H9 (cell line): ENCODE results near the gene NIFK. TPM values are rescaled to one million over a fixed set of nuclear protein-coding genes. Genes with fewer than 3 reads are reported as not detected.

ENCODE experiments used
- DNase-seq: peaks from one replicate; pipeline ENCODE4 v3.0.0-alpha.2; 2017
- H2AFZ ChIP-seq: one replicate; pipeline ENCODE4 v1.6.1; 2013; ENCODE audit warnings: mild to moderate bottlenecking, low read length, control low read depth, moderate library complexity
- H2AK5ac ChIP-seq: 2 replicates; pipeline ENCODE4 v1.6.1; 2013; ENCODE audit warnings: low read length, control low read depth, mixed read lengths; ENCODE audit not compliant: insufficient read length
- H2BK120ac ChIP-seq: one replicate; pipeline ENCODE4 v1.6.1; 2013; ENCODE audit warnings: low read depth, mild to moderate bottlenecking, low read length, control low read depth, inconsistent platforms; ENCODE audit not compliant: poor library complexity, severe bottlenecking
- H2BK12ac ChIP-seq: 2 replicates; pipeline ENCODE4 v1.6.1; 2013; ENCODE audit warnings: low read length, control low read depth, mixed read lengths, low read depth; ENCODE audit not compliant: insufficient read length
- H2BK15ac ChIP-seq: 2 replicates; pipeline ENCODE4 v1.6.1; 2013; ENCODE audit warnings: low read depth, low read length, control low read depth
- H2BK20ac ChIP-seq: one replicate; pipeline ENCODE4 v1.6.1; 2013; ENCODE audit warnings: low read depth, mild to moderate bottlenecking, low read length, control low read depth, inconsistent platforms; ENCODE audit not compliant: poor library complexity, severe bottlenecking
- H2BK5ac ChIP-seq: 2 replicates; pipeline ENCODE4 v1.6.1; 2013; ENCODE audit warnings: low read length, control low read depth, mixed read lengths; ENCODE audit not compliant: insufficient read length
- H3K14ac ChIP-seq: 2 replicates; pipeline ENCODE4 v1.6.1; 2013; ENCODE audit warnings: low read length, control low read depth; ENCODE audit not compliant: insufficient read depth
- H3K18ac ChIP-seq: 2 replicates; pipeline ENCODE4 v1.6.1; 2013; ENCODE audit warnings: low read depth, mild to moderate bottlenecking, mixed read lengths, low read length, control low read depth; ENCODE audit not compliant: insufficient read length
- H3K23ac ChIP-seq: 2 replicates; pipeline ENCODE4 v1.6.1; 2013; ENCODE audit warnings: low read length, control low read depth, mixed read lengths, low read depth; ENCODE audit not compliant: insufficient read length
- H3K23me2 ChIP-seq: 2 replicates; pipeline ENCODE4 v1.6.1; 2013; ENCODE audit warnings: low read depth, mild to moderate bottlenecking, mixed read lengths, low read length, control low read depth; ENCODE audit not compliant: insufficient read length, poor library complexity, severe bottlenecking
- H3K27ac ChIP-seq: 2 replicates; pipeline ENCODE4 v1.5.1; 2013; ENCODE audit warnings: low read length, control low read depth, mixed read lengths, low read depth; ENCODE audit not compliant: insufficient read length
- H3K27me3 ChIP-seq: 2 replicates; pipeline ENCODE4 v1.6.1; 2013; ENCODE audit warnings: low read length, control low read depth, inconsistent platforms; ENCODE audit not compliant: insufficient read depth
- H3K4ac ChIP-seq: 2 replicates; pipeline ENCODE4 v1.6.1; 2013; ENCODE audit warnings: low read depth, mild to moderate bottlenecking, control low read depth, inconsistent platforms, low read length, moderate library complexity
- H3K4me1 ChIP-seq: 2 replicates; pipeline ENCODE4 v1.6.1; 2013; ENCODE audit warnings: low read length, control low read depth, inconsistent platforms; ENCODE audit not compliant: insufficient read depth
- H3K4me2 ChIP-seq: 2 replicates; pipeline ENCODE4 v1.6.1; 2013; ENCODE audit warnings: low read length, control low read depth, mixed read lengths; ENCODE audit not compliant: insufficient read length, insufficient read depth
- H3K56ac ChIP-seq: 2 replicates; pipeline ENCODE4 v1.6.1; 2013; ENCODE audit warnings: low read depth, mild to moderate bottlenecking, mixed read lengths, low read length, control low read depth; ENCODE audit not compliant: insufficient read length
- H3K79me1 ChIP-seq: 2 replicates; pipeline ENCODE4 v1.6.1; 2013; ENCODE audit warnings: low read depth, mild to moderate bottlenecking, moderate library complexity, low read length, control low read depth, inconsistent platforms; ENCODE audit not compliant: insufficient read depth, poor library complexity, severe bottlenecking
- H3K79me2 ChIP-seq: 2 replicates; pipeline ENCODE4 v1.6.1; 2013; ENCODE audit warnings: low read length, control low read depth, inconsistent platforms; ENCODE audit not compliant: insufficient read depth
- H3K9ac ChIP-seq: 2 replicates; pipeline ENCODE4 v1.6.1; 2013; ENCODE audit warnings: low read length, control low read depth, mixed read lengths; ENCODE audit not compliant: insufficient read length; ENCODE audit errors: extremely low read depth
- H3K9me3 ChIP-seq: one replicate; pipeline ENCODE4 v1.6.1; 2013; ENCODE audit warnings: low read depth, low read length, inconsistent platforms; ENCODE audit not compliant: control insufficient read depth
- H3T11ph ChIP-seq: one replicate; pipeline ENCODE4 v1.6.1; 2013; ENCODE audit warnings: mild to moderate bottlenecking, low read length, control low read depth, inconsistent platforms
- H4K20me1 ChIP-seq: one replicate; pipeline ENCODE4 v1.6.1; 2013; ENCODE audit not compliant: control insufficient read depth, insufficient read length, insufficient read depth
- H4K5ac ChIP-seq: 2 replicates; pipeline ENCODE4 v1.6.1; 2013; ENCODE audit warnings: low read depth, mild to moderate bottlenecking, mixed read lengths, low read length, control low read depth; ENCODE audit not compliant: insufficient read length
- H4K8ac ChIP-seq: replicated peaks from 2 replicates; pipeline ENCODE4 v1.6.1; 2013; ENCODE audit warnings: low read length, control low read depth, mixed read lengths, low read depth; ENCODE audit not compliant: insufficient read length
- H4K91ac ChIP-seq: 2 replicates; pipeline ENCODE4 v1.6.1; 2013; ENCODE audit warnings: low read depth, mild to moderate bottlenecking, moderate library complexity, mixed read lengths, low read length, control low read depth; ENCODE audit not compliant: insufficient read length
- H3K27ac Mint-ChIP-seq, 3 experiments: 2 replicates in 2 of 3; 3 replicates in 1 of 3; pipeline ENCODE4 v1.8.0; 2020 to 2021; ENCODE audit warnings: mixed read lengths in 3 of 3, mild to moderate bottlenecking in 1 of 3, moderate library complexity in 1 of 3
- H3K27me3 Mint-ChIP-seq: 2 replicates; pipeline ENCODE4 v1.8.0; 2021; ENCODE audit warnings: low read depth, mild to moderate bottlenecking, moderate library complexity, mixed read lengths
- H3K36me3 Mint-ChIP-seq, 3 experiments: 2 replicates in 2 of 3; 3 replicates in 1 of 3; pipeline ENCODE4 v1.8.0; 2020 to 2021; ENCODE audit warnings: low read depth in 3 of 3, mixed read lengths in 3 of 3; ENCODE audit not compliant: insufficient read depth in 1 of 3
- H3K4me1 Mint-ChIP-seq, 2 experiments: 2 replicates each; pipeline ENCODE4 v1.8.0; 2020; ENCODE audit warnings: mixed read lengths in 2 of 2
- H3K4me3 Mint-ChIP-seq, 2 experiments: 2 replicates in 1 of 2; 3 replicates in 1 of 2; pipeline ENCODE4 v1.8.0; 2020 to 2021; ENCODE audit warnings: mild to moderate bottlenecking in 2 of 2, mixed read lengths in 2 of 2, moderate library complexity in 1 of 2
- H3K9me3 Mint-ChIP-seq, 2 experiments: 2 replicates in 1 of 2; 3 replicates in 1 of 2; pipeline ENCODE4 v1.8.0; 2020; ENCODE audit warnings: mild to moderate bottlenecking in 2 of 2, mixed read lengths in 2 of 2, moderate library complexity in 1 of 2
- CTCF ChIP-seq: fragments of 200-600 bp; sonication (generic); conservative IDR thresholded peaks from 3 replicates; pipeline ENCODE4 v1.8.0; 2021; ENCODE audit warnings: antibody characterized with exemption, mild to moderate bottlenecking
- WGBS: extraction: QIAGEN DNeasy Blood & Tissue Kit; methylation state at CpG from one replicate; pipeline ENCODE4 v1.1.7; 2013; ENCODE audit warnings: missing lambda C conversion rate, low lambda C conversion rate, mixed read lengths; ENCODE audit not compliant: insufficient read length; ENCODE audit errors: extremely low coverage; 5-methylcytosine and 5-hydroxymethylcytosine counted together
- total RNA-seq: library from RNA; stranded (reverse); gene quantifications from 2 replicates; pipeline ENCODE4 v1.2.1, GENCODE V29; 2021

The NIFK gene
- total RNA-seq, 1 experiment from 2014 or later = 180 TPM

- no CpG with 5 or more reads among the region's 6 CpGs for WGBS
- H2BK5ac ChIP-seq = no peak overlapping the region
- Mint-ChIP-seq H3K27me3 (peaks cover 10% of the 10 kb centered on the region), H3K4me3 (no peak overlapping the region), H3K27ac (no peak overlapping the region), H3K9me3 (peaks cover 2 to 3% of the 10 kb centered on the region in 2 experiments; a peak in 1 of 5 replicates), H3K36me3 (peaks cover 0 to 5% (median 0%) of the 10 kb centered on the region in 3 experiments; a peak in 1 of 7 replicates), H3K4me1 (peaks cover 29 to 33% of the 10 kb centered on the region in 2 experiments)
- H3K27me3 ChIP-seq = no peaks in the 10 kb centered on the region
- H4K8ac ChIP-seq = no peak overlapping the region
- no peak overlapping the region for H3K4me2 ChIP-seq
- no peaks in the 10 kb centered on the region for H3K9me3 ChIP-seq
- no peaks in the 10 kb centered on the region for H3K79me1 ChIP-seq
- H2AK5ac ChIP-seq = no peak overlapping the region
- no peak for TF ChIP-seq CTCF
- no peak overlapping the region for H4K91ac ChIP-seq
- no peak overlapping the region for H3K23ac ChIP-seq
- H3K79me2 ChIP-seq = no peaks in the 10 kb centered on the region
- no peak overlapping the region for H2BK20ac ChIP-seq
- no peak overlapping the region for H2BK12ac ChIP-seq
- H3K56ac ChIP-seq = no peak overlapping the region
- H3K9ac ChIP-seq = no peak overlapping the region
- no peak for DNase-seq
- no peak overlapping the region for H3T11ph ChIP-seq
- no peak overlapping the region for H2AFZ ChIP-seq
- no peak overlapping the region for H3K27ac ChIP-seq
- H4K20me1 ChIP-seq = no peaks in the 10 kb centered on the region
- no peak overlapping the region for H2BK15ac ChIP-seq
- no peak overlapping the region for H3K14ac ChIP-seq
- H3K18ac ChIP-seq = no peak overlapping the region
- no peaks in the 10 kb centered on the region for H3K23me2 ChIP-seq
- no peak overlapping the region for H3K4ac ChIP-seq
- peaks cover 5% of the 10 kb centered on the region for H3K4me1 ChIP-seq
- H2BK120ac ChIP-seq = no peak overlapping the region
- H4K5ac ChIP-seq = no peak overlapping the region
These were observed 46.6 kb downstream of the NIFK start for GRCh38 chr2:121690095-121690494.
